SH-SY5Y (cell line): ENCODE data around the gene FMO5.

Experiments used
- GATA2 ChIP-seq: IDR thresholded peaks from 2 replicates; pipeline ENCODE4 v1.6.1; 2011; ENCODE audit warnings: mild to moderate bottlenecking, low read depth, low read length
- GATA3 ChIP-seq: IDR thresholded peaks from 2 replicates; pipeline ENCODE4 v1.6.1; 2011; ENCODE audit warnings: low read depth, mild to moderate bottlenecking, low read length, moderate library complexity

DNA sequence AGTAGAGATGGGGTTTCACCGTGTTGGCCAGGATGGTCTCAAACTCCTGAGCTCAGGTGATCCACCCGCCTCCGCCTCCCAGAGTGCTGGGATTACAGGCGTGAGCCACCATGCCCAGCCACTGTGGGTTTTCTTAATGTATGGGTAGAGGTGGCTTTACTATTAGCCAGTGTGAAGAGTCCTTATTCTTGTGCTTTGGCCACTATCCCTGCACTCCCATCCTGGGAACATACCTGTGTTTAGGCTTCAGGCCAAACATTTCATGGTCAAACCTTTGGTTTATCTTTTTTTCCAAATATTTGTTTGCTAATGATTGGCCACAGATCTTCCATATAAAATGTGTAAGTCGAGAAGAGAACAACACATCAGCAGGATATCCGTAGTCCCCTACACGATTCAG, 16.5 kb downstream of the FMO5 start:
- TF ChIP-seq GATA3 (no peak), GATA2 (no peak)
